ENCODE results near the gene COL25A1.

Gene COL25A1

GRCh38 chr4:109291707-109292238 lies 10.7 kb downstream of the COL25A1 start:
- TF ChIP-seq CTCF (IDR thresholded peaks at IDR 0.05; ENCODE audit: low read depth, low read length) = no peak
- no peak for DNase-seq (ENCODE audit: extremely low read depth, low read depth)

GRCh38 chr4:109290918-109291317 lies 11.5 kb downstream of the COL25A1 start:
- DNase-seq (ENCODE audit: extremely low read depth, low read depth) = no peak
- no peak for TF ChIP-seq CTCF (IDR thresholded peaks at IDR 0.05; ENCODE audit: low read depth, low read length)

GRCh38 chr4:109278594-109279031 lies 23.8 kb downstream of the COL25A1 start:
- no peak for DNase-seq (ENCODE audit: extremely low read depth, low read depth)
- no peak for TF ChIP-seq CTCF (IDR thresholded peaks at IDR 0.05; ENCODE audit: low read depth, low read length)

- no peak for TF ChIP-seq CTCF (IDR thresholded peaks at IDR 0.05; ENCODE audit: low read depth, low read length)
- DNase-seq (ENCODE audit: extremely low read depth, low read depth) = no peak
Observed at GRCh38 chr4:109276482-109277095, 25.9 kb downstream of the COL25A1 start.

- DNase-seq (ENCODE audit: extremely low read depth, low read depth) = no peak
- no peak for TF ChIP-seq CTCF (IDR thresholded peaks at IDR 0.05; ENCODE audit: low read depth, low read length)
Observed at GRCh38 chr4:109275066-109275745, 27.3 kb downstream of the COL25A1 start.

GRCh38 chr4:109266891-109267290 lies 35.6 kb downstream of the COL25A1 start:
- DNase-seq (ENCODE audit: extremely low read depth, low read depth) = no peak

More at GRCh38 chr4:109266891-109267290, 35.6 kb downstream of the COL25A1 start:
- no peak for TF ChIP-seq CTCF (IDR thresholded peaks at IDR 0.05; ENCODE audit: low read depth, low read length)
